Measurements from ENCODE around the gene PDK1. TPM values are rescaled to one million over a fixed set of nuclear protein-coding genes. Genes with fewer than 3 reads are reported as not detected.

PDK1 gene
- total RNA-seq, 1 donor from 2014 or later, result 65.2 TPM

GRCh38 chr2:172513935-172514586 lies 41.8 kb upstream of the PDK1 start:
- no peak overlapping the region for H3K4me2 ChIP-seq
- Mint-ChIP-seq H3K9me3 (peaks cover 33% of the 10 kb centered on the region), H3K4me1 (no peaks in the 10 kb centered on the region), H3K4me3 (no peak overlapping the region), H3K27ac (no peak overlapping the region), H3K27me3 (ENCODE audit: insufficient read depth, low read depth) (peaks cover 6% of the 10 kb centered on the region), H3K36me3 (peaks cover 11% of the 10 kb centered on the region)
- no peak overlapping the region for H3K9ac ChIP-seq
- H3K27ac ChIP-seq, result no peak overlapping the region
- no peak overlapping the region for H2AFZ ChIP-seq (replicated peaks)
- no peaks in the 10 kb centered on the region for H3K4me1 ChIP-seq
- no peaks in the 10 kb centered on the region for H4K20me1 ChIP-seq (ENCODE audit: low read depth)
- H3K79me2 ChIP-seq (ENCODE audit: low read depth), result no peaks in the 10 kb centered on the region
- H3K4me3 ChIP-seq, result no peak overlapping the region
- TF ChIP-seq EZH2phosphoT487 (IDR thresholded peaks at IDR 0.05) (no peak), EZH2 (IDR thresholded peaks at IDR 0.05) (no peak), CTCF (IDR thresholded peaks at IDR 0.05) (no peak)
- no peak for DNase-seq (ENCODE audit: low spot score)
- no peaks in the 10 kb centered on the region for H3K27me3 ChIP-seq
- peaks cover 4% of the 10 kb centered on the region for H3K9me3 ChIP-seq (ENCODE audit: low read depth)
- no peaks in the 10 kb centered on the region for H3F3A ChIP-seq (ENCODE audit: low read depth)
- no peaks in the 10 kb centered on the region for H3K36me3 ChIP-seq

DNA sequence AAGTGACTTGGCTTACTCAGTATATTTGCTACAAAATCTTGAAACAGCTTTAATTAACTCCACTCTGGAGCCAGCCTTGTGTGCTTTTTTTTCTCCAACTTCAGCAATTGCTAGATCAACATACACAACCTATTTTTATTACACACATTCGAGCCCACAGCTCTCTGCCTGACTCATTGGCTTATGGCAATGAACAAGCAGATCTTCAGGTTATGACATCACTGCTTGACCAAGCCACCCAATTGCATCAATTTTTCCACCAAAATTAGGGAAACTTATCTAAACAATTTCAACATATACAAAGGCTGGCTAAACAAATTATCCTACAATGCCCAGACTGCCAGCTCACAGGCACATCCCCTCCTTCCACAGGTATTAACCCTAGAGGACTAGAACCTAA lies 39.6 kb upstream of the PDK1 start:
- H3K9me3 Mint-ChIP-seq, result peaks cover 34% of the 10 kb centered on the region
- no peak for DNase-seq (ENCODE audit: low spot score)
- H3K27ac ChIP-seq, result no peak overlapping the region
- no peak overlapping the region for H2AFZ ChIP-seq (replicated peaks)
- peaks cover 1% of the 10 kb centered on the region for H3K9me3 ChIP-seq (ENCODE audit: low read depth)
- no peak overlapping the region for H3K4me3 Mint-ChIP-seq
- H3F3A ChIP-seq (ENCODE audit: low read depth), result no peaks in the 10 kb centered on the region
- no peak overlapping the region for H3K9ac ChIP-seq
- no peaks in the 10 kb centered on the region for H3K27me3 ChIP-seq
- peaks cover 6% of the 10 kb centered on the region for H3K27me3 Mint-ChIP-seq (ENCODE audit: insufficient read depth, low read depth)
- H3K36me3 Mint-ChIP-seq, result peaks cover 6% of the 10 kb centered on the region
- no peak overlapping the region for H3K4me2 ChIP-seq
- H3K79me2 ChIP-seq (ENCODE audit: low read depth), result no peaks in the 10 kb centered on the region
- no peaks in the 10 kb centered on the region for H3K4me1 Mint-ChIP-seq
- H4K20me1 ChIP-seq (ENCODE audit: low read depth), result no peaks in the 10 kb centered on the region
- H3K4me3 ChIP-seq, result no peak overlapping the region
- no peaks in the 10 kb centered on the region for H3K4me1 ChIP-seq
- H3K27ac Mint-ChIP-seq, result no peak overlapping the region
- no peak for TF ChIP-seq EZH2phosphoT487 (IDR thresholded peaks at IDR 0.05)
- TF ChIP-seq EZH2 (IDR thresholded peaks at IDR 0.05), result no peak
- no peak for TF ChIP-seq CTCF (IDR thresholded peaks at IDR 0.05)
- no peaks in the 10 kb centered on the region for H3K36me3 ChIP-seq

GRCh38 chr2:172518995-172519394 lies 36.9 kb upstream of the PDK1 start:
- no peak overlapping the region for H3K4me3 Mint-ChIP-seq
- Histone ChIP-seq H3K9ac (no peak overlapping the region), H3K9me3 (ENCODE audit: low read depth) (no peaks in the 10 kb centered on the region), H3K27me3 (no peaks in the 10 kb centered on the region), H2AFZ (replicated peaks) (no peak overlapping the region), H3K27ac (no peak overlapping the region), H3K4me3 (no peak overlapping the region), H3K36me3 (no peaks in the 10 kb centered on the region), H3K4me1 (no peaks in the 10 kb centered on the region), H3K4me2 (no peak overlapping the region), H3K79me2 (ENCODE audit: low read depth) (no peaks in the 10 kb centered on the region), H3F3A (ENCODE audit: low read depth) (no peaks in the 10 kb centered on the region), H4K20me1 (ENCODE audit: low read depth) (no peaks in the 10 kb centered on the region)
- TF ChIP-seq EZH2phosphoT487 (IDR thresholded peaks at IDR 0.05) (no peak), EZH2 (IDR thresholded peaks at IDR 0.05) (no peak), CTCF (IDR thresholded peaks at IDR 0.05) (no peak)
- no peaks in the 10 kb centered on the region for H3K4me1 Mint-ChIP-seq
- peaks cover 10% of the 10 kb centered on the region for H3K27me3 Mint-ChIP-seq (ENCODE audit: insufficient read depth, low read depth)
- H3K36me3 Mint-ChIP-seq, result no peaks in the 10 kb centered on the region
- no peak overlapping the region for H3K27ac Mint-ChIP-seq
- DNase-seq (ENCODE audit: low spot score), result no peak
- H3K9me3 Mint-ChIP-seq, result peaks cover 15% of the 10 kb centered on the region
